ENCODE data around the gene SLC38A9. TPM values are rescaled to one million over a fixed set of nuclear protein-coding genes. Genes with fewer than 3 reads are reported as not detected.

Gene SLC38A9
- total RNA-seq, 2 donors from 2014 or later = 38.5 to 41.7 TPM

- Mint-ChIP-seq H3K36me3 (ENCODE audit: low read depth) (peaks cover 21% of the 10 kb centered on the region), H3K27me3 (ENCODE audit: insufficient read depth) (no peaks in the 10 kb centered on the region)
These were observed 77.8 kb downstream of the SLC38A9 start for GRCh38 chr5:55634209-55634805.

GRCh38 chr5:55633574-55634208 is 78.4 kb downstream of the SLC38A9 start:
- Histone ChIP-seq H3K36me3 (ENCODE audit: control insufficient read depth, insufficient read depth, low read length) (peaks cover 4% of the 10 kb centered on the region), H3K9ac (ENCODE audit: extremely low read depth, low read length, poor library complexity, severe bottlenecking) (no peak overlapping the region), H3K9me3 (ENCODE audit: control insufficient read depth, low read length) (no peaks in the 10 kb centered on the region), H3K27ac (ENCODE audit: low read depth, low read length) (no peak overlapping the region), H3K27me3 (ENCODE audit: control insufficient read depth, insufficient read depth, low read length, poor library complexity, severe bottlenecking) (no peaks in the 10 kb centered on the region), H3K4me3 (ENCODE audit: low read length) (no peak overlapping the region), H3K4me1 (ENCODE audit: control insufficient read depth, insufficient read depth, low read length) (peaks cover 9% of the 10 kb centered on the region)
- Mint-ChIP-seq H3K36me3 (ENCODE audit: low read depth) (peaks cover 20% of the 10 kb centered on the region), H3K9me3 (peaks cover 1% of the 10 kb centered on the region), H3K4me3 (no peak overlapping the region), H3K27ac (peak overlapping the region; percentile 75), H3K4me1 (peaks cover 39% of the 10 kb centered on the region), H3K27me3 (ENCODE audit: insufficient read depth) (no peaks in the 10 kb centered on the region)
- 89% methylated on average over 3 to 4 of the region's 4 CpGs for WGBS, 2 experiments (ENCODE audit: insufficient coverage in 1 of 2, insufficient read length in 1 of 2)
- TF ChIP-seq CTCF (conservative IDR thresholded peaks at IDR 0.05) = no peak
- no peak for DNase-seq

More at GRCh38 chr5:55634209-55634805, 77.8 kb downstream of the SLC38A9 start:
- DNase-seq = no peak
- no peak for TF ChIP-seq CTCF (conservative IDR thresholded peaks at IDR 0.05)
- Histone ChIP-seq H3K4me1 (ENCODE audit: control insufficient read depth, insufficient read depth, low read length) (peaks cover 9% of the 10 kb centered on the region), H3K4me3 (ENCODE audit: low read length) (peak overlapping the region; percentile 3), H3K36me3 (ENCODE audit: control insufficient read depth, insufficient read depth, low read length) (peaks cover 4% of the 10 kb centered on the region), H3K9me3 (ENCODE audit: control insufficient read depth, low read length) (no peaks in the 10 kb centered on the region), H3K27ac (ENCODE audit: low read depth, low read length) (no peak overlapping the region), H3K9ac (ENCODE audit: extremely low read depth, low read length, poor library complexity, severe bottlenecking) (no peak overlapping the region), H3K27me3 (ENCODE audit: control insufficient read depth, insufficient read depth, low read length, poor library complexity, severe bottlenecking) (no peaks in the 10 kb centered on the region)
- Mint-ChIP-seq H3K9me3 (peaks cover 2% of the 10 kb centered on the region), H3K4me3 (no peak overlapping the region), H3K27ac (peak overlapping the region; percentile 75), H3K4me1 (peaks cover 41% of the 10 kb centered on the region)
- 61 to 100% methylated on average over 1 of the region's 1 CpG for WGBS, 2 experiments (ENCODE audit: insufficient coverage in 1 of 2, insufficient read length in 1 of 2)

- Mint-ChIP-seq H3K9me3 (no peaks in the 10 kb centered on the region), H3K4me1 (peaks cover 41% of the 10 kb centered on the region), H3K27me3 (ENCODE audit: insufficient read depth) (no peaks in the 10 kb centered on the region), H3K36me3 (ENCODE audit: low read depth) (peaks cover 16% of the 10 kb centered on the region), H3K4me3 (no peak overlapping the region), H3K27ac (no peak overlapping the region)
- no peak for TF ChIP-seq CTCF (conservative IDR thresholded peaks at IDR 0.05)
- Histone ChIP-seq H3K4me1 (ENCODE audit: control insufficient read depth, insufficient read depth, low read length) (peaks cover 2% of the 10 kb centered on the region), H3K27me3 (ENCODE audit: control insufficient read depth, insufficient read depth, low read length, poor library complexity, severe bottlenecking) (no peaks in the 10 kb centered on the region), H3K9ac (ENCODE audit: extremely low read depth, low read length, poor library complexity, severe bottlenecking) (no peak overlapping the region), H3K4me3 (ENCODE audit: low read length) (no peak overlapping the region), H3K9me3 (ENCODE audit: control insufficient read depth, low read length) (no peaks in the 10 kb centered on the region), H3K36me3 (ENCODE audit: control insufficient read depth, insufficient read depth, low read length) (peaks cover 4% of the 10 kb centered on the region), H3K27ac (ENCODE audit: low read depth, low read length) (no peak overlapping the region)
- DNase-seq = no peak
- WGBS, 2 experiments (ENCODE audit: insufficient coverage in 1 of 2, insufficient read length in 1 of 2) = 96 to 97% methylated on average over 4 to 5 of the region's 5 CpGs
These were observed 82.3 kb downstream of the SLC38A9 start for GRCh38 chr5:55629815-55630214.

Data from endodermal cell (in vitro differentiated cells).